A673 (cell line): ENCODE measurements around the gene GUCY2F. TPM values are rescaled to one million over a fixed set of nuclear protein-coding genes. Genes with fewer than 3 reads are reported as not detected.

Source experiments
- BruUV-seq: library from RNA; stranded (reverse); fragments of 400-500 nt; replicated peaks from 2 replicates; lab custom pipeline; 2021; lab: Mats Ljungman, UMichigan
- CTCF ChIA-PET: fragments of 300-600 bp; sonication (Branson Sonifier 250); formaldehyde crosslinking; loops from one replicate; lab custom pipeline; 2022; ENCODE audit warnings: antibody characterized with exemption; lab: Charles Lee
- POLR2A ChIA-PET: fragments of 300-600 bp; sonication (Branson Sonifier 250); formaldehyde crosslinking; loops from one replicate; lab custom pipeline; 2022; ENCODE audit warnings: antibody characterized with exemption; ENCODE audit not compliant: low non-redundant PET; lab: Charles Lee
- DNase-seq: peaks from one replicate; pipeline ENCODE4 v3.0.0-alpha.2; 2015; ENCODE audit warnings: low spot score
- H3K27ac ChIP-seq: fragments of 200-600 bp; sonication (generic); 2 replicates; pipeline ENCODE4 v1.5.1; 2016; ENCODE audit warnings: mixed run types, low read depth, mild to moderate bottlenecking, mixed read lengths, antibody characterized with exemption, low read length; ENCODE audit not compliant: poor library complexity, severe bottlenecking
- H3K27me3 ChIP-seq: fragments of 200-600 bp; sonication (generic); replicated peaks from 2 replicates; pipeline ENCODE4 v1.6.1; 2017; ENCODE audit warnings: mixed run types, low read depth, mild to moderate bottlenecking, mixed read lengths, antibody characterized with exemption, low read length; ENCODE audit not compliant: insufficient read depth, poor library complexity
- H3K36me3 ChIP-seq: fragments of 200-600 bp; sonication (generic); 2 replicates; pipeline ENCODE4 v1.6.1; 2016; ENCODE audit warnings: mixed run types, mild to moderate bottlenecking, mixed read lengths, antibody characterized with exemption, low read length; ENCODE audit not compliant: insufficient read depth, poor library complexity, severe bottlenecking
- H3K4me1 ChIP-seq: fragments of 200-600 bp; sonication (generic); 2 replicates; pipeline ENCODE4 v1.6.1; 2017; ENCODE audit warnings: mixed run types, mild to moderate bottlenecking, mixed read lengths, antibody characterized with exemption, low read length; ENCODE audit not compliant: insufficient read depth, poor library complexity, severe bottlenecking
- H3K4me3 ChIP-seq: fragments of 200-600 bp; sonication (generic); 2 replicates; pipeline ENCODE4 v1.5.1; 2016; ENCODE audit warnings: low read depth, mixed run types, mild to moderate bottlenecking, mixed read lengths, low read length; ENCODE audit not compliant: poor library complexity, severe bottlenecking
- H3K9me3 ChIP-seq: fragments of 200-600 bp; sonication (generic); 2 replicates; pipeline ENCODE4 v1.6.1; 2016; ENCODE audit warnings: mixed run types, low read depth, mild to moderate bottlenecking, mixed read lengths, antibody characterized with exemption, low read length; ENCODE audit not compliant: poor library complexity, severe bottlenecking
- EZH2 ChIP-seq: fragments of 200-600 bp; sonication (generic); IDR thresholded peaks from 2 replicates; pipeline ENCODE4 v1.6.1; 2017; ENCODE audit warnings: borderline replicate concordance, low read depth, mild to moderate bottlenecking, mixed read lengths, antibody characterized with exemption, low read length; ENCODE audit not compliant: poor library complexity, severe bottlenecking
- intact Hi-C: fragments of 100-400 bp; cut with micrococcal nuclease; formaldehyde crosslinking; loops from one replicate; pipeline ENCODE4 v1.10.0; 2022; ENCODE audit not compliant: unreplicated experiment
- total RNA-seq: library from RNA; stranded (reverse); gene quantifications from 2 replicates; pipeline ENCODE4 v1.2.3, GENCODE V29; 2021
- TF ChIP-seq, protein P1 (sequence below): fragments of 300-800, 200-600 bp; sonication (generic); conservative IDR thresholded peaks from 2 replicates; pipeline ENCODE4 v1.5.1; 2017; ENCODE audit warnings: low read depth, mild to moderate bottlenecking, antibody characterized with exemption, low read length, moderate library complexity, mixed read lengths

Gene GUCY2F
- total RNA-seq, 1 experiment from 2014 or later = 0.26 TPM

DNA sequence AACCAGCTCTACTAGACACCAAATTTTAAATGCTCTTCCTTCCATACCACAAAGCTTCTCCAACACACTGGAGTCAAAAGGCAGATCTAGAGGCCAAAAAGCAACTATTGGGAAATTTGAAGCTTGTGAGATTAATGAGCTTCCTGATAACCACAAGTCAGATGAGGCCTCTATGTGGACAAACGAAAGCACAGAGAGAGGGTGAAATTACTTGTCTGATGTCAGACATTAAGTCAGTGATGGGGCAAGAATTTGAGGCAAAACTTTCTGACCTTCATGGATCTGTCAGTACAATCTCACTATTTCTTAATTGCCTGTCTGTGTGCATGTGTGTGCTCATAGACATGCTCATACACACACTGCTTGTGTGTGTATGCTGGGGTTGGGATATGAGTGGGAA lies 103.6 kb downstream of the GUCY2F start:
- CTCF ChIA-PET = no interaction called here
- BruUV-seq = no TSS peak
- POLR2A ChIA-PET = no interaction called here

DNA sequence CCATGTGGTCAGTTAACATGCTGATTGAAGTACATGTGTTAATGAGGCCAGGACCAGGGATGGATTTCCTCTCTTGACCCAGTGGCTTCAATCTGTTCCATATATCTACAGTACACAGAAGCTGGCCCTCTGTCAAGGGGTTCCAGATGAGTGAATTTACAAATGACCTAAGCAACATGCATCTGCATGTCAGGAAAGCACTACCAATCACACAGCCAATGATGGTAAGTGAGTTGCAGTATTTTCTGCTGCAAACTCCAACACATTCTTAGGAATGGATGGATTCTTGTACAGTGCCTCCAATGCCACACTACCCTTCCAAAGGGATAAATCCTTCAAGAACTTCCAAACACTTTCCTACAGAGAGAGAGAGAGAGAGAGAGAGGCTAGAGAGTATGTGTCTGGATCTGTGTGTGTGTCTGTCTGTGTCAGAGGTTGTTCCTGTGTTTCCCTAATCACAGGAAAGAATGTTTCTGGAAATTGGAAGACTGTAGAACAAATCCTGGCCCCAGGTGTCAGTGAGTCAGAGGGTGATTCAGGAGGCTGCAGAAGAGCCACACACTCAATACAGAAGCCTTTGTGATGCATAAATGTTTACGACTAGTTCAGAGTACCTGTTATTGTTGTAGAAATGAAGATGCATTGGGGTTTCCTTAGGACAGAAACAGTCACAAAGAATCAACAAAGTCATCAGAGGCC lies 107.5 kb downstream of the GUCY2F start:
- BruUV-seq = no TSS peak
- Histone ChIP-seq H3K4me1 (no peaks in the 10 kb centered on the region), H3K27me3 (no peaks in the 10 kb centered on the region), H3K9me3 (no peaks in the 10 kb centered on the region), H3K27ac (no peak overlapping the region), H3K4me3 (no peak overlapping the region), H3K36me3 (no peaks in the 10 kb centered on the region)
- POLR2A ChIA-PET = no interaction called here
- CTCF ChIA-PET = no interaction called here
- DNase-seq = no peak
- no peak for TF ChIP-seq EZH2
- TF ChIP-seq, protein P1, sequence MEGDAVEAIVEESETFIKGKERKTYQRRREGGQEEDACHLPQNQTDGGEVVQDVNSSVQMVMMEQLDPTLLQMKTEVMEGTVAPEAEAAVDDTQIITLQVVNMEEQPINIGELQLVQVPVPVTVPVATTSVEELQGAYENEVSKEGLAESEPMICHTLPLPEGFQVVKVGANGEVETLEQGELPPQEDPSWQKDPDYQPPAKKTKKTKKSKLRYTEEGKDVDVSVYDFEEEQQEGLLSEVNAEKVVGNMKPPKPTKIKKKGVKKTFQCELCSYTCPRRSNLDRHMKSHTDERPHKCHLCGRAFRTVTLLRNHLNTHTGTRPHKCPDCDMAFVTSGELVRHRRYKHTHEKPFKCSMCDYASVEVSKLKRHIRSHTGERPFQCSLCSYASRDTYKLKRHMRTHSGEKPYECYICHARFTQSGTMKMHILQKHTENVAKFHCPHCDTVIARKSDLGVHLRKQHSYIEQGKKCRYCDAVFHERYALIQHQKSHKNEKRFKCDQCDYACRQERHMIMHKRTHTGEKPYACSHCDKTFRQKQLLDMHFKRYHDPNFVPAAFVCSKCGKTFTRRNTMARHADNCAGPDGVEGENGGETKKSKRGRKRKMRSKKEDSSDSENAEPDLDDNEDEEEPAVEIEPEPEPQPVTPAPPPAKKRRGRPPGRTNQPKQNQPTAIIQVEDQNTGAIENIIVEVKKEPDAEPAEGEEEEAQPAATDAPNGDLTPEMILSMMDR = no peak
- intact Hi-C loops = no loop called here

More for the DNA sequence above, 103.6 kb downstream of the GUCY2F start:
- no peaks in the 10 kb centered on the region for H3K9me3 ChIP-seq
- H3K27me3 ChIP-seq = no peaks in the 10 kb centered on the region
- H3K27ac ChIP-seq = no peak overlapping the region
- no peaks in the 10 kb centered on the region for H3K4me1 ChIP-seq
- H3K36me3 ChIP-seq = no peaks in the 10 kb centered on the region
- intact Hi-C loops = no loop called here
- TF ChIP-seq, protein P1 = no peak
- TF ChIP-seq EZH2 = no peak
- H3K4me3 ChIP-seq = no peak overlapping the region
- no peak for DNase-seq

DNA sequence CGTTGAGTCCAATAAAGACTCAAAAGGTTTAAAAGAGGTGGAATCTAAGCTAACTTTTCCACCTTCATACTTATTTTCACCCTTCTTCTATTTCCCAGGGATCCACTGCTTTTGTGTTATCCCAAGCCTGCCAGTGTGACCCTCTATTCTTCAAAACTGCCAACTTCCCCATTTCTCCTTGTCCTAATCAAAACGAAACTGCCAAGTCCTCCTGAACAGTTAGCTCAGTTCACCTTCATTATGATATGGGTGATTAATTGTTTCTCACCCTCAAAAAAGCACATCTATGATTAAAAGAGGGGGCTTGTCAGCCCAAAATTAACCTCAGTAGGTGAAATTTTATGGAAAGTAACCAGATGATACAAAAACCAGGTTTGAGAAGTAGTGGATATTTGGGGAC lies 108.4 kb downstream of the GUCY2F start:
- H3K27me3 ChIP-seq = no peaks in the 10 kb centered on the region
- ChIA-PET POLR2A (no interaction called here), CTCF (no interaction called here)
- H3K27ac ChIP-seq = no peak overlapping the region
- no peak for DNase-seq
- no peak overlapping the region for H3K4me3 ChIP-seq
- BruUV-seq = no TSS peak
- no peaks in the 10 kb centered on the region for H3K36me3 ChIP-seq
- intact Hi-C loops = no loop called here
- H3K4me1 ChIP-seq = no peaks in the 10 kb centered on the region
- H3K9me3 ChIP-seq = no peaks in the 10 kb centered on the region
- no peak for TF ChIP-seq EZH2
- TF ChIP-seq, protein P1 = no peak
